KMS-11 (cell line): ENCODE results near the gene CCDC157.
"Not testable (repeated sequence)": the region's sequence is repeated elsewhere in the genome, so short reads cannot be mapped to it uniquely, and the experiment has no call there.

Source experiments
- H2AFZ ChIP-seq: fragments of 200-600 bp; sonication (generic); 2 replicates; pipeline ENCODE4 v1.6.1; 2016; ENCODE audit warnings: antibody characterized with exemption, mixed run types, low read depth
- H3K27ac ChIP-seq: fragments of 200-600 bp; sonication (generic); 2 replicates; pipeline ENCODE4 v1.6.1; 2016; ENCODE audit warnings: mild to moderate bottlenecking, mixed run types
- H3K27me3 ChIP-seq: fragments of 200-600 bp; sonication (generic); 2 replicates; pipeline ENCODE4 v1.6.1; 2017; ENCODE audit warnings: mild to moderate bottlenecking, low read depth, mixed run types, moderate library complexity; ENCODE audit not compliant: insufficient read depth
- H3K36me3 ChIP-seq: fragments of 200-600 bp; sonication (generic); 2 replicates; pipeline ENCODE4 v1.6.1; 2017; ENCODE audit warnings: mild to moderate bottlenecking, mixed run types; ENCODE audit not compliant: insufficient read depth
- H3K4me1 ChIP-seq: fragments of 200-600 bp; sonication (generic); 2 replicates; pipeline ENCODE4 v1.6.1; 2016; ENCODE audit warnings: mild to moderate bottlenecking, low read depth, mixed run types; ENCODE audit not compliant: poor library complexity, severe bottlenecking
- H3K4me2 ChIP-seq: fragments of 200-600 bp; sonication (generic); 2 replicates; pipeline ENCODE4 v1.7.0; 2016; ENCODE audit warnings: mild to moderate bottlenecking, mixed run types
- H3K4me3 ChIP-seq: fragments of 200-600 bp; sonication (generic); IDR thresholded peaks from 2 replicates; pipeline ENCODE4 v1.6.1; 2017; ENCODE audit warnings: low read depth, low read length, mixed read lengths; ENCODE audit not compliant: insufficient read depth
- H3K79me2 ChIP-seq: fragments of 200-600 bp; sonication (generic); 2 replicates; pipeline ENCODE4 v1.6.1; 2016; ENCODE audit warnings: low read depth, mixed run types; ENCODE audit not compliant: insufficient read depth
- H3K9ac ChIP-seq: fragments of 200-600 bp; sonication (generic); 2 replicates; pipeline ENCODE4 v1.6.1; 2016; ENCODE audit warnings: mild to moderate bottlenecking, mixed run types
- H4K20me1 ChIP-seq: fragments of 200-600 bp; sonication (generic); 2 replicates; pipeline ENCODE4 v1.6.1; 2016; ENCODE audit warnings: mild to moderate bottlenecking, mixed run types; ENCODE audit not compliant: insufficient read depth
- CTCF ChIP-seq: fragments of 200-600 bp; sonication (generic); conservative IDR thresholded peaks from 2 replicates; pipeline ENCODE4 v1.6.1; 2017; ENCODE audit warnings: low read depth, mild to moderate bottlenecking, antibody characterized with exemption, low read length, moderate library complexity, mixed read lengths

Gene CCDC157

DNA sequence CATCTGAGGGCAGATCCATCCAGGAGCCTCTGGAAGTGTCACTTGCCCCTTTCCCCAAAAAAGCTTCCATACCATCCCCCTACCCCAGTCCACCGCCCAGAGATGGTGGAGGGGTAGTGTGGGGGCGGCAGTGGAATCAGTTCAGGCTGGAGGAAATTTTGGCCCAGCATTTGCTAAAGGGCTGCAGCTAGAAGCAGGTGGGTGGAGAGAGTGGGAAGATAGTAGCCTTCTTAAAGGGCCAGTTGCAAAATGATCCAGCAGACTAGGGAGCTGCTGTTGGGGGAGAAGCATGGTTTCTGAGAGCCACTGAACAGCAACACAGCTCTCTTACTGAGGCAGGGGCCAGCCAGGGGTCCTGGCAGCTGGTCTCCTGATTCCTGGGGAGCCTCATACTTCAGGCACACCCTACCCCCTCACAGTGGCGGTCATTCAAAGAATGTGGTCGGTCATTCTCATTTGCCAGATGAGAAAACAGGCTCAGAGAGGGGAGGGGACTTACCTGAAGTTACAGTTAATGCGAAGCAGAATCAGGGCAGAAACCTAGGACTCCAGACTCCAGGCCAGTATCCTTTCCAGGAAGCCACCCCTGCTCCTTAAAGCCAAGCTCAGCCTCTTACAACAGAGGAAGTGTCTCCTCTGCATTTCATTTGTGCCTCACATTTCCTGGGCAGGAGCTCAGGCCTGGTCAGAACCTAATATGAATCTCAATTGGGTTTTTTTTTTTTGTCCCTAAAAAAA lies 45.4 kb downstream of the CCDC157 start:
- Histone ChIP-seq H3K4me3 (no peak overlapping the region), H3K36me3 (no peaks in the 10 kb centered on the region), H3K27ac (no peak overlapping the region), H3K27me3 (peaks cover 16% of the 10 kb centered on the region), H3K9ac (no peak overlapping the region), H3K4me2 (no peak overlapping the region), H3K79me2 (no peaks in the 10 kb centered on the region), H3K4me1 (peaks cover 3% of the 10 kb centered on the region), H4K20me1 (no peaks in the 10 kb centered on the region), H2AFZ (no peak overlapping the region)
- TF ChIP-seq CTCF, result no peak

DNA sequence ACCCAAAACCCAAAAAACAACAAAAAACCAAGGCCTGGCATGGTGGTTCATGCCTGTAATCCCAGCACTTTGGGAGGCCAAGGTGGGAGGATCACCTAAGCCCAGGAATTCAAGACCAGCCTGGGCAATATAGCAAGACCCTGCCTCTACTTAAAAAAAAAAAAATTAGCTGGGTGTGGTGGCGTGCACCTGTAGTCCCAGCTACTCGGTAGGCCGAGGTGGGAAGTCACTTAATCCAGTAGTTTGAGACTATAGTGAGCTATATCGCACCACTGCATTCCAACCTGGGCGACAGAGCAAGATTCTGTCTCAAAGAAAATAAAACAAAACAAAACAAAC lies 45.9 kb downstream of the CCDC157 start:
- H3K9ac ChIP-seq, H4K20me1 ChIP-seq, H2AFZ ChIP-seq, H3K4me3 ChIP-seq, H3K27ac ChIP-seq, H3K36me3 ChIP-seq, H3K4me2 ChIP-seq, H3K4me1 ChIP-seq, H3K79me2 ChIP-seq: not testable (repeated sequence)
- H3K27me3 ChIP-seq, result peaks cover 11% of the 10 kb centered on the region; the same call in 1 of the 2 replicates

GRCh38 chr22:30404307-30404706 lies 47.5 kb downstream of the CCDC157 start:
- Histone ChIP-seq H3K9ac (no peak overlapping the region), H3K27me3 (no peaks in the 10 kb centered on the region), H3K36me3 (no peaks in the 10 kb centered on the region), H2AFZ (no peak overlapping the region), H3K4me1 (no peaks in the 10 kb centered on the region), H3K79me2 (no peaks in the 10 kb centered on the region), H3K27ac (no peak overlapping the region), H4K20me1 (no peaks in the 10 kb centered on the region), H3K4me2 (no peak overlapping the region), H3K4me3 (no peak overlapping the region)
- TF ChIP-seq CTCF, result no peak

DNA sequence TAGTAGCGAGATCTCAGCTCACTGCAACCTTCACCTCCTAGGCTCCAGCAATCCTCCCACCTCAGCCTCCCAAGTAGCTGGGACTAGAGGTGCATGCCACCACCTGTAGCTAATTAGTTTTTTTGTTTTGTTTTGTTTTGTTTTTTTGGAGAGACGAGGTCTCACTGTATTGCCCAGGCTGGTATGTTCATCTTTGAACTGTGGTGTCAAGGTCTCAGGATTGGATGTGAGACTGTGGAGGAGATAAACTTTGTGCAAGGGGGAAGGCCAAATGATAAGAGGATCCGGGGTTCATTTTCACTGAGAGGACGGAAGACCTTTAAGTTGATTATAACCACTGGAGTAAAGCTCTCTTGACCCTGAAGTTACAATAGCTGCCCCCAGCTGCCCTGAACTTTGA lies 48.9 kb downstream of the CCDC157 start:
- H3K27ac ChIP-seq, result no peak overlapping the region
- H3K79me2 ChIP-seq, result no peaks in the 10 kb centered on the region
- H3K9ac ChIP-seq, result no peak overlapping the region
- no peaks in the 10 kb centered on the region for H4K20me1 ChIP-seq
- no peaks in the 10 kb centered on the region for H3K36me3 ChIP-seq
- H3K4me1 ChIP-seq, result no peaks in the 10 kb centered on the region
- no peak overlapping the region for H3K4me3 ChIP-seq
- no peaks in the 10 kb centered on the region for H3K27me3 ChIP-seq
- TF ChIP-seq CTCF, result no peak
- no peak overlapping the region for H3K4me2 ChIP-seq
- no peak overlapping the region for H2AFZ ChIP-seq

DNA sequence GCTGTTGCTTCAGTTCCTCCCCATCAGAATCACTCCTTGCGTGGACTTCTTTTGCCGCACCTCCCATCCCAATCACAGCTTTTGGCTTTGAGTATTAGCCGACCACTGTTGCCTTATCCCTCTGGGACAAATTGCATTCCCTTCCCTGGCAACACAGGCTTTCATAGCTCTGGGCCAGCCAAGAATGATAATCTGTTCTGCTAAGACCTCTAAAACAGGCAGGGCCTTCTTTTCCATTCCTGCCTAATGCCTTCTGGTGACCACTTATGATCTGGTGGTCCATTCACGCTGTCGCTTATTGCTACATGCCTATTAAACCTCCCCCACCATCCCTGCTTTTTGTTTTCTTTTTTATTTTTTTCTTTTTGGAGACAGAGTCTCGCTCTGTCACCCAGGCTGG lies 49.6 kb downstream of the CCDC157 start:
- Histone ChIP-seq H3K36me3 (no peaks in the 10 kb centered on the region), H3K4me2 (no peak overlapping the region), H3K4me1 (no peaks in the 10 kb centered on the region), H3K4me3 (no peak overlapping the region), H2AFZ (no peak overlapping the region), H3K27ac (no peak overlapping the region), H3K27me3 (no peaks in the 10 kb centered on the region), H3K9ac (no peak overlapping the region), H3K79me2 (no peaks in the 10 kb centered on the region), H4K20me1 (no peaks in the 10 kb centered on the region)
- TF ChIP-seq CTCF, result no peak
